GM10248 (cell line): Measurements from ENCODE around the gene SLC16A7.
"Not testable (repeated sequence)": the region's sequence is repeated elsewhere in the genome, so short reads cannot be mapped to it uniquely, and the experiment has no call there.

Experiments
- CTCF ChIA-PET: fragments of 300-600 bp; sonication (Branson Sonifier 250); formaldehyde crosslinking; extraction: SDS; loops from one replicate; lab custom pipeline; 2021; ENCODE audit warnings: antibody characterized with exemption; lab: Yijun Ruan, JAX
- POLR2A ChIA-PET: fragments of 350-650 bp; sonication (Branson Sonifier 250); formaldehyde crosslinking; extraction: SDS; loops from one replicate; lab custom pipeline; 2020; ENCODE audit warnings: antibody characterized with exemption; lab: Yijun Ruan, JAX
- DNase-seq: peaks from one replicate; pipeline ENCODE4 v3.0.0; 2012; ENCODE audit errors: extremely low spot score
- CTCF ChIP-seq: IDR thresholded peaks from 2 replicates; pipeline ENCODE4 v1.5.1; 2012; ENCODE audit warnings: mild to moderate bottlenecking, low read depth; ENCODE audit errors: extremely low read depth, missing control alignments, control extremely low read depth

SLC16A7 gene

GRCh38 chr12:59736786-59737185 is 141.0 kb downstream of the SLC16A7 start:
- CTCF ChIA-PET: no interaction called here
- TF ChIP-seq CTCF: no peak
- no peak for DNase-seq
- POLR2A ChIA-PET: no interaction called here

- CTCF ChIA-PET: no interaction called here
- TF ChIP-seq CTCF: no peak
- no peak for DNase-seq
- POLR2A ChIA-PET: no interaction called here
Observed at GRCh38 chr12:59737725-59738463, 142.1 kb downstream of the SLC16A7 start.

- DNase-seq: no peak
- CTCF ChIA-PET: interaction anchor here (0.9 kb wide), 1 partner anchor 15 kb away, joined by 3 read pairs; no protein-coding TSS in a partner anchor
- POLR2A ChIA-PET: no interaction called here
- TF ChIP-seq CTCF: no peak
Observed at GRCh38 chr12:59742841-59743240, 147.0 kb downstream of the SLC16A7 start.

GRCh38 chr12:59744564-59744963 is 148.7 kb downstream of the SLC16A7 start:
- TF ChIP-seq CTCF: no peak
- ChIA-PET CTCF (no interaction called here), POLR2A (no interaction called here)
- no peak for DNase-seq

- POLR2A ChIA-PET: interaction anchor here (0.7 kb wide), 1 partner anchor 16 kb away, joined by 3 read pairs; no protein-coding TSS in a partner anchor
- DNase-seq, CTCF ChIA-PET: not testable (repeated sequence)
Observed at GRCh38 chr12:59751091-59751490, 155.3 kb downstream of the SLC16A7 start.

GRCh38 chr12:59761542-59761941 is 165.7 kb downstream of the SLC16A7 start:
- no peak for DNase-seq
- ChIA-PET POLR2A (no interaction called here), CTCF (interaction anchor here (1.1 to 1.5 kb wide), 3 partner anchors 14 to 68 kb away, joined by 3 to 4 read pairs (median 3); no protein-coding TSS in a partner anchor)
- TF ChIP-seq CTCF: no peak

- no peak for DNase-seq
- CTCF ChIA-PET: no interaction called here
- TF ChIP-seq CTCF: no peak
Observed at GRCh38 chr12:59763835-59764234, 168.0 kb downstream of the SLC16A7 start.

More at GRCh38 chr12:59763835-59764234, 168.0 kb downstream of the SLC16A7 start:
- POLR2A ChIA-PET: no interaction called here
